GM19240 (cell line): Measurements from ENCODE around the gene AHCYL1.
A peak's percentile ranks its signal among the peaks of the same experiment; 100 is the strongest.

Experiments
- DNase-seq: peaks from one replicate; pipeline ENCODE4 v3.0.0; 2011; ENCODE audit warnings: low spot score; ENCODE audit not compliant: insufficient read length

Gene AHCYL1

DNA sequence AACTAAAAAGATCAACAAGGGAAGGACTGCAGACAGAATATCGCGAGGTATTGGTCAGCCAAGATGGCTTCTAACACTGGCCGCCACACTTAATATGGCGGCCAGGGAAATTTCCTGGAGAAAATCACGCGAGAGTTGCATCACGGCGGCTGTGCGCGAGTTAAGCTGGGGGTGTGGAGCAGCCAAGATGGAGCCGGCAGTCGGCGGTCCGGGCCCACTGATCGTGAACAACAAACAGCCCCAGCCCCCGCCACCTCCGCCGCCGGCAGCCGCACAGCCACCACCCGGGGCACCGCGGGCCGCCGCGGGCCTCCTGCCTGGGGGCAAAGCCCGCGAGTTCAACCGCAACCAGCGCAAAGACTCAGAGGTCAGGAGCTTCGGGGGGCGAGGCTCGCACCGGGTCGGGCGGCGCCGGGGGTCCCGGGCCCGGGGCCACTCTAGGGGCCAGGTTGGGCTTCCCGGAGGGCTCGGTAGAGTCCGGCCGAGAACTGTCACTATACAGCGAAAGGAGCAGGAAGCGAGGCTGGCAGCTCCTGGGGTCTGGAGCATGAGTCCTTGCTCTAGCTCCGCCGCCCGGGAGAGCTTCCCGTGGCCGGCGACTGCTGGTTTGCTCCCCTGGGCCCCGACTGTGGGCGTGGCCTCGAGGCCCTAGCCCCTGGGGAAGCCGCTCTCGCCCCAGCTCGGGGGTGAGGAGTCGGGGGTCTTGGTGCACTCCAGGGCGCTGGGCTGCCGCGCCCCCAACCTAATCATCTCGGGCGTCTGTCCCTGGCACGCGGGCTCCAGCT lies 50.1 kb downstream of the AHCYL1 start, which contains the start of gene STRIP1:
TSS of gene STRIP1 (plus strand) at position 174 of the 785 bp plus-strand sequence. CDS start at position 188, 14 bp downstream.
- peak; percentile 73 for DNase-seq

DNA sequence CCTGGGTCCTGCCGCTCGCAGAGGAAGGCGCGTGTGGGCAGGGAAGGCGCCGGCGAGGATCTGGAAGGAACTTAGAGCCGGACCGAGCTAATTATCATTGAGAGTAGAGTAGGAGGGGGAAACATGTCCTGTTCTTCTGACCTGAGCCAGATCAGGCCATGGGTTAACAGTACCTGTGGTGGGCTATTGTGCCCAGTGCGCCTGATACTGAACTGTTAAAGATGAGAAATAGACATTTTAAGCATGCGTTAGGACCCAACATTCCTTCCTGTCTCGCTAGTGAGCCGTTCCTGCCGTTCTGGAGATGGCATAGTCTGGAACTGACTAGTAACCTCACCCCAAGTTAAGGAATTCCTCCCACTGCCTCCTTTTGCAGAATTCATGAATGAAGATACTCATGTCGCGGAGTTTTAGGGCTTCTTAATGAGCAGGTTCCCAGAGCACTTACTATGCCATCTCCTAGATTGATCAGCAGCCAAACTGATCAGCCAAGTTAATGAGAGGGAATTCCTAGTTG lies 50.7 kb downstream of the AHCYL1 start:
- no peak for DNase-seq

- DNase-seq: no peak
These were observed 53.7 kb downstream of the AHCYL1 start for GRCh38 chr1:110038271-110038670.

DNA sequence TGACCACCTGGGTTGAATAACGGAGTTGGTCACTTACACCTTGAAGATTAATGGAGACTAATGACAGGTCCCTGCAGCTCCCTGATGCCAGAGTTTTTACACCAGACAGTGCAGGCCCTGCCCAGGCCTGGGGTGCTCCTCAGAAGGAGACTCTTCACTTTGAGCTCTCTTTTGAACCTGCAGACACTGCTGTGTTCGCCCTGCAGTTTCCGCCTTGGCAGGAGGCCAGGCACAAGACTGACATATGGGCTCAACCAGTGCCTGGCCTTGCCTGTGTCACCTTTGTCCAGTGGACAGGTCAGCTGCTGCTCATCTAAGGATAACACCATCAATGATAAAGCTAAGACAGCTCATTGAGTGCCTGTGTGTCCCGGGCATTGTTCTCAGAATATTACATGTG lies 55.1 kb downstream of the AHCYL1 start:
- DNase-seq: no peak

DNA sequence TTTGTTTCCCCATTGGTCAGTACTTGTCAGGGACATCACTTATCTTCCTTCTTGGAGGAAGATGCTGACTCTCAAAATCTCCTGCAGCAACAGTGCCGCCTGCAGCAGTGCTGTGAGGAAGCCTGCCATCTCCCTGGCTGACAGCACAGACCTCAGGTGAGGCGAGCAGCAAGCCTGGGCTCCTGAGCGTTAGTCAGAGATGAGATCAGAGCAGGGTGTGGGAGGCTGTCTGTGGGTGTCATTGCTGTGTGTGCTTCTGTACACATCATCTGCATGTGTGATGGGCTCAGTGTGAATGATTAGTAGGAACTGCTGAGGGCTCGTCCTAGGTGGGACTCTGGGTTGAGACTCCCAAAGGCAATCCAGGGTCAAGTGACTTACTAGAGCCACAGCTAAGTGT lies 56.0 kb downstream of the AHCYL1 start:
- no peak for DNase-seq

- no peak for DNase-seq
These were observed 58.5 kb downstream of the AHCYL1 start for GRCh38 chr1:110043016-110043415.

- DNase-seq: no peak
These were observed 62.9 kb downstream of the AHCYL1 start for GRCh38 chr1:110047463-110047862.

DNA sequence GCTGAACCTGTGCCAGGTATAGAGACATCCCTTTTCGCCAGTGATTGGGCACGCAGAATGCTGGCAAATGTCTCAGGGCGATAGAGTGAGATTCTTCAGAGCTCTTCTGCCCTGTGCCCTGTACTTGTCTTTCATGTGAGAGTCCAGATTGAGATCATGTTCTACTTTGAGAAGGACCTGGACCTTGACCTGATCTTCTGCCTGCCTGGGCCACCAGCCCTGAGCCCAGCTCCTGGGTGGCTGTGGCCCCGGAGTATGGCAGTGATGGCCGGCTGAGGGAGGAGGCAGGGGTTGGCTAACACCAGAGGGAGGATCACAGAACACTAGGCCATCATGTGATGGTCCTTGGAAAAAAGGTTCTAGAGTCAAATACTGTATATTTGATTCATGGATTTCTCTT lies 63.7 kb downstream of the AHCYL1 start:
- no peak for DNase-seq

DNA sequence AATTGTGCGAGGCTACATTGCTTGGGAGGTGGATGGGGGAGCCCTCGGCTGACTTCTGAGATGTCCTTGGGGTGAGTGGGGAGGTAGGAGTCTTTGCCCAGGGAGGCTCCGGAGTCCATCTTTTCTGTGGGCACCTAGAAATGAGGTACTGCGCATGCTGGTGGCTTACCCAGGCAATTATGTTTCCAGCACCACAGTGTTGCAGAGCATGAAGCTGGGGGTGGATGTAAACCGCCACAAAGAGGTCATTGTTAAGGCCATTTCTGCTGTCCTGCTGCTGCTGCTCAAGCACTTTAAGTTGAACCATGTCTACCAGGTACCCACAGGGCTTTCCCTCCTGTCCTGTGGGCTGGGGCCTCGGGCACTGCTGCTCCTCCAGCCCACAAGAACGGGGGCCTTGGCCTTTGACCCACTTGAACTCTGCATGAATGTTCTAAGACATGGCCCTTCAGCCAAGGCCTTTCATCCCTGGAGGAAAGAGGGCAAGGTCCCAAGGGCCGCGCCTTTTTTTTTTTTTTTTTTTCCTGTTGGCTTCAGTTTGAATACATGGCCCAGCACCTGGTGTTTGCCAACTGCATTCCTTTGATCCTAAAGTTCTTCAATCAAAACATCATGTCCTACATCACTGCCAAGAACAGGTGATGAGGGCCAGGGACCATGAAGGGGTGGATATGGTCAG lies 64.5 kb downstream of the AHCYL1 start:
- no peak for DNase-seq

- no peak for DNase-seq
These were observed 65.4 kb downstream of the AHCYL1 start for GRCh38 chr1:110049801-110050601.

DNA sequence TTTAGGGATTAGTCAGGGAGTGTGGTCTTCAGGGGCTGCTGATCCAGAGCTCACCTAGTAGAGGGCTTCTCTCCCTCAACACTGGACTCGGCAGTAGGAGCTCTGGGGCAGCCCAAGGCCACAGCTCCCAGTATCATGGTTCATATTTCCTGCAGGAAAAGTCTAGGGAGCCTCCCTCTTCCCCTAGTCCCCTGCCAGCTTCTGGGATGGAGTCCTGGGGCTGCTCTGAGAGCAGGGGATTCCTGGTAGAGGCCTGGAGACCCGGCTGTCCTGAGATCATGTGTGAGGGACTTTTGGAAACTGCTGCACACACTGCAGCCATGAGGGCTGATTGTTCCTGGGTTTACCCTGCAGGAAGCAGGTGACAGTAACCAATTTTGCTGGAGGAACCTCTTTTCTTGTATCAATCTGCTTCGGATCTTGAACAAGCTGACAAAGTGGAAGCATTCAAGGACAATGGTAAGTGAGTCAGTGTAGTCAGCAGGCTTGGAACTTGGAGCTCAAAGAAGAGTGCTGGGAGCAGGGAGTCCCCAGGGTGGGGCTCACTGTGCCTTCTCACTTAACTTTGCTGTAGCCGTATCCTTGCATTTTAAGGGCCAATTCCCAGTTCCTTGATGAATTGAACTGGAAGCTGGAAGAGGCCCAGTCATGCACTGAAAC lies 66.2 kb downstream of the AHCYL1 start:
- no peak for DNase-seq

DNA sequence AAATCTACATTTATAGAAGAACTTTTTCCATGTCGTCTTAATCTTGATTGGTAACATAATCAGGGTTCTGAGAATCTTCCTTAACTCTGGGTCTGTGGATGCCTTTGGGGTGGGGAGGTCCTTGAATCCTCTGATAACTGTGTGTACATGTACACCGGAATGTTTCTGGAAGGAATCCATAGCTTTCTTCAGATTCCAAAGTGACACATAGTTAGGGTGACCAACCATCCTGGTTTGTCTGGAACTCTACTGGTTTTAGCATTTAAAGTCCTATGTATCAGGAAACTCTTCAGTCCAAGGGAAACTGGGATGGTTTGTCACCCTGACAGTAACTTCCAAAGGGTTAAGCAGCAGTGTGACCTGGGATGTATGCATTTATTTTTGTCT lies 66.7 kb downstream of the AHCYL1 start:
- DNase-seq: no peak

- peak; percentile 74 for DNase-seq
These were observed 69.2 kb downstream of the AHCYL1 start for GRCh38 chr1:110053552-110054428.

- DNase-seq: no peak
These were observed 71.1 kb downstream of the AHCYL1 start for GRCh38 chr1:110055493-110056284.

- no peak for DNase-seq
These were observed 71.7 kb downstream of the AHCYL1 start for GRCh38 chr1:110056285-110056683.

DNA sequence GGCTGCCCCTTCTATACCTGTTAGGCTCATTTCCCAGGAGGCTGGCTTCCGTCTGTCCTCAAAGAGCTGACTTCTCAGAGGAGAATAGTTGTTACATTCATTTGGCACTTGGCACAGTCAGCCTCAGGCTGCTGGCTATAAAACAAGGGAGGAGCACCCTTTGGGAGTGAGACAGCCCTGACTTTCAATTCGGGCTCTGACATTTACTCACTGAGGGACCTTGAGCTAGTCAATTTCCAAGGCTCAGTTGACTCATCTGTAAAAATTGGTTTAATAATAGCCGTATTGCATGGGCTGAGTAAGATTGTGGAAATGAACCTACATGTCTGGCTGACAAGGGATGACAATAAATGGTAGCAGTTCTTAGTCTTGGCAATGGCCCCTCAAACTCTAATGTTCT lies 72.2 kb downstream of the AHCYL1 start:
- no peak for DNase-seq

DNA sequence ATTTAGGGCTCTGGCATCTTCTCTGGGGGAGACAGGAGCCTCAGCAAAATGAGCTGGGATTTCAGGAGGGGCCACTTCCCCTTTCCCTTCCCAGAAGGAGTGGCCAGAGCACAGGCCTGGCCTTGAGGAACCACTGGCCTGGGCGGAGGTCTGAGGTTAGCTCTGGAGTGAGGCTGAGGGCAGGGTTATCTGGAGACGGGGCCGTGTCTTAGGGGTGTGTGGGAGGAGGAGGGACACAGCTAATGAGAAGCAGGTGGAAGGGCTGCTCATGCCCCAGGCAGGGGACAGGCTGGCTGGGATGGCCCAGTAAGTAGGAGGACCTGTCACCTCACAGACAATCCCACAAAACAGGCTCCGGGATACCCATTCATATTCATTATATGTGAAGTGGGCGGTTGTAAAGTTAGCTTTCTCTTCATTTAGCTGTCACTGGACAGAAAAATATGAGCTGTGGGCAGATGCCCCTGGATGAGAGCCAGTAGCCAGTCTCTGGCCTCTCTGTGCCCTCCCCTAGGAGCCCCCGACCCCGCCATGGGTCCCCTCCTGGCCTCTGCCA lies 73.5 kb downstream of the AHCYL1 start:
- no peak for DNase-seq

- DNase-seq: no peak
These were observed 74.0 kb downstream of the AHCYL1 start for GRCh38 chr1:110058591-110058990.
